NB4 (cell line): ENCODE results near the gene SELP.

Experiments
- DNase-seq: peaks from one replicate; pipeline ENCODE4 v3.0.0; 2010; ENCODE audit warnings: low read depth
- H3K4me3 ChIP-seq: one replicate; pipeline ENCODE4 v1.5.1; 2011; ENCODE audit warnings: mild to moderate bottlenecking, low read depth, low read length, moderate library complexity
- MYC ChIP-seq: IDR thresholded peaks from 2 replicates; pipeline ENCODE4 v1.6.1; 2011; ENCODE audit warnings: low read depth, low read length
- POLR2A ChIP-seq: IDR thresholded peaks from 2 replicates; pipeline ENCODE4 v1.6.1; 2011; ENCODE audit warnings: mild to moderate bottlenecking; ENCODE audit not compliant: insufficient read length; ENCODE audit errors: extremely low read depth
- TF ChIP-seq, protein P1 (sequence below): IDR thresholded peaks from one replicate; pipeline ENCODE4 v1.5.1; 2012; ENCODE audit warnings: low read depth, low read length
- TF ChIP-seq, protein P2 (sequence below): IDR thresholded peaks from 2 replicates; pipeline ENCODE4 v1.6.1; 2011; ENCODE audit warnings: low read depth, low read length

SELP gene

DNA sequence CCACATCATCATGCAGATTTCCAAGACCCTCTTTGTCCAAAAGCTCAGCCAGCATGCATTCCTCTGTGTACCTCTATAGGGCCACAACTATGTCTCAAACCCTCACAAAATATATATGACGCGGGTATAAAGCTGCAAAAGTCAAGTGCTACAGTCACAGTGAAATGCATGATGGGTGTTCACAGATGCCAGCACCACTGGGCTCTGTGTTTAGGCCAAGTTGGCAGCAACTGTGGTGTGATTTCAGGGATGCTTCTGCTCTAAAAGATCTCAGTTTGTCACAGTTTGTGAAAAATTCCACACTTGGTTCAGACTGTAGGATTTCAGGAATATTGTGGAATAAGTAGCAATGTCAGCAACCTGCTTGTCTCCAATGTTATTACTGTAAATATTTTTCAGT is 23.9 kb upstream of the SELP start:
- TF ChIP-seq, protein P1, sequence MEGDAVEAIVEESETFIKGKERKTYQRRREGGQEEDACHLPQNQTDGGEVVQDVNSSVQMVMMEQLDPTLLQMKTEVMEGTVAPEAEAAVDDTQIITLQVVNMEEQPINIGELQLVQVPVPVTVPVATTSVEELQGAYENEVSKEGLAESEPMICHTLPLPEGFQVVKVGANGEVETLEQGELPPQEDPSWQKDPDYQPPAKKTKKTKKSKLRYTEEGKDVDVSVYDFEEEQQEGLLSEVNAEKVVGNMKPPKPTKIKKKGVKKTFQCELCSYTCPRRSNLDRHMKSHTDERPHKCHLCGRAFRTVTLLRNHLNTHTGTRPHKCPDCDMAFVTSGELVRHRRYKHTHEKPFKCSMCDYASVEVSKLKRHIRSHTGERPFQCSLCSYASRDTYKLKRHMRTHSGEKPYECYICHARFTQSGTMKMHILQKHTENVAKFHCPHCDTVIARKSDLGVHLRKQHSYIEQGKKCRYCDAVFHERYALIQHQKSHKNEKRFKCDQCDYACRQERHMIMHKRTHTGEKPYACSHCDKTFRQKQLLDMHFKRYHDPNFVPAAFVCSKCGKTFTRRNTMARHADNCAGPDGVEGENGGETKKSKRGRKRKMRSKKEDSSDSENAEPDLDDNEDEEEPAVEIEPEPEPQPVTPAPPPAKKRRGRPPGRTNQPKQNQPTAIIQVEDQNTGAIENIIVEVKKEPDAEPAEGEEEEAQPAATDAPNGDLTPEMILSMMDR = no peak
- TF ChIP-seq, protein P2, sequence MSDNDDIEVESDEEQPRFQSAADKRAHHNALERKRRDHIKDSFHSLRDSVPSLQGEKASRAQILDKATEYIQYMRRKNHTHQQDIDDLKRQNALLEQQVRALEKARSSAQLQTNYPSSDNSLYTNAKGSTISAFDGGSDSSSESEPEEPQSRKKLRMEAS = no peak
- TF ChIP-seq MYC (no peak), POLR2A (no peak)
- DNase-seq = no peak
- H3K4me3 ChIP-seq = no peak overlapping the region

DNA sequence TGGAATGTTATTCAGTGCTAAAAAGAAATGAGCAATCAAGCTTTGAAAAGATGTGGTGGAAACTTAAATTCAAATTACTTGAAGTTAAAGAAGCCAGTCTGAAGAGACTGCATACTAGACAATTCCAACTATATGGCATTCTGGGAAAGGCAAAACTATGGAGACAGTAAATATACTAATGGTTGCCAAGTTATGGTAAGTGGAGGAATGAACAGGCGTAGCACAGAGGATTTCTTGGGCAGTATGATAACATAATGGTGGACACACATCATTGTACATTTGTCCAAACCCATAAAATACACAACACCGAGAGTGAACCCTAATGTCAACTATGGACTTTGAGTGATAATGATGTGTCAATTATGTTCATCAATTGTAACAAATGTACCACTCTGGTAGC is 21.1 kb upstream of the SELP start:
- no peak overlapping the region for H3K4me3 ChIP-seq
- no peak for DNase-seq
- TF ChIP-seq POLR2A (no peak), MYC (no peak)
- TF ChIP-seq, protein P2 = no peak

DNA sequence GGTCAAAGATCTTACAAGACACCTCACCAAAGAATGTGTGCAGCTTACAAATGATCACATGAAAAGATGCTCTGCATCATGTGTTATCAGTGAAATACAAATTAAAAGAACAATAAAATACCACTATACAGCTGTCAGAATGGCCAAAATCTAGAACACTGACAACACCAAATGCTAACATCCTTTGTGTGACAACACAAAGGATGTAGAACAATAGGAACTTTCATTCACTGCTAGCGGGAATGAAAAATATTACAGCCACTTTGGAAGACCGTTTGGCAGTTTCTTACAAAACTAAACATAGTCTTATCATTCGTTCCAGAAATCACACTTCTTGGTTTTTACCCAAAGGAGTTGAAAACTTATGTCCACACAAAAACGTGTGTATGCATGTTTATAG is 20.6 kb upstream of the SELP start:
- no peak for DNase-seq
- TF ChIP-seq, protein P1 = no peak
- TF ChIP-seq, protein P2 = no peak
- TF ChIP-seq POLR2A = no peak
- no peak for TF ChIP-seq MYC
- no peak overlapping the region for H3K4me3 ChIP-seq

DNA sequence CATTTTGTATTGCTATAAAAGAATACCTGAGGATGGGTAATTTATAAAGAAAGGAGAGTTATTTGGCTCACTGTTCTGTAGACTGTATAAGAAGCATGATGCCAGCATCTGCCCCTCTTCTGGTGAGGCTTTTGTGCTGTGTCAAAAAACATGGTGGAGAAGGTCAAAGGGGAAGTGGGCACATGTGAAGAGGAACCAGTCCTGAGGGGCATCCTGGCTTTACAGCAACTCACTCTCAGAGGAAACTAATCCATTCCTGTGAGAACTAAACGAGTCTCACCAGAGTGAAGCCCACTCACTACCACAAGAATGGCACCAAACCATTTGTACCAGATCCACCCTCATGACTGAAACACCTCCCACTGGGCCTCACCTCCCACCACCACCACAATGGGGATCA is 18.8 kb upstream of the SELP start:
- TF ChIP-seq POLR2A = no peak
- TF ChIP-seq, protein P1 = no peak
- TF ChIP-seq, protein P2 = no peak
- TF ChIP-seq MYC = no peak
- H3K4me3 ChIP-seq = no peak overlapping the region
- peak; percentile 3 for DNase-seq

DNA sequence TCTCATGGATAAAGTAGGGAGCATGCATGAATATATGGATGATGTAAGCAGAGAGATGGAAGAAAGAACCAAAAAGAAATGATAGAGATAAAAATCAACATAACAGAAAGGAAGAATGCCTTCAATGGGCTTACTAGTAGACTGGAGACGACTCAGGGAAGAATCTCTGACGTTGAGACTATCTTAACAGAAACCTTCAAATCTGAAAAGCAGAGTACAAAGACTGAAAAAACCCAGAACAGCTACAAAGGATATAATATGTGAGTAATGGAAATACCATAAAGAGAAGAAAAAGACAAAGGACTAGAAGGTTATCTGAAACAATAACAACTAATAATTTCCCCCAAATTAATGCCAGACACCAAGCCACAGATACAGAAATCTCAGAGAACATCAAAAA is 18.3 kb upstream of the SELP start:
- DNase-seq = no peak
- no peak for TF ChIP-seq MYC
- TF ChIP-seq, protein P2 = no peak
- TF ChIP-seq POLR2A = no peak
- TF ChIP-seq, protein P1 = no peak
- no peak overlapping the region for H3K4me3 ChIP-seq

DNA sequence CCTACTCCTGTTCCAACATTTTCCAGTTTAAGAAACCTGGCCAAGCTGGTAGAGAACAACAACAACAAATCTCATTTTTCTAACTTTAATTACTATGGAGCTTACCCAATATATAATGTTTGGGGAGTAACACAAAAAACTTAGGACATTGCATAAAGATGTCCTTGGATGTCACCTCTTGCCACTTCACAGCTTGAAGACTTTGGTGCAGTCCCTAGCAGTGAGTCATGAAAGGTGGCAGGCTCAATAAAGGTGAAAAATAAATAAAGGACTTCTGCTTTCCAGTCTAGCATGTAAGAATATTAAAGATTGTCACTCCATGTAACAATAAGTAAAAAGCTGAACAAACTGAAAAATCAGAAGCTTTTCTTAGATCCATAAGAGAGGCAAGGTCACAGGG is 17.6 kb upstream of the SELP start:
- TF ChIP-seq POLR2A = no peak
- TF ChIP-seq MYC = no peak
- TF ChIP-seq, protein P1 = no peak
- TF ChIP-seq, protein P2 = no peak
- DNase-seq = no peak
- no peak overlapping the region for H3K4me3 ChIP-seq
